Keratinocyte (primary cell): ENCODE data around the gene RASL12.

Experiments
- EZH2 ChIP-seq: IDR thresholded peaks from one replicate; pipeline ENCODE4 v1.6.1; 2012; ENCODE audit warnings: inconsistent platforms, mild to moderate bottlenecking, low read length, moderate library complexity
- TF ChIP-seq, protein P1 (sequence below), 3 experiments: IDR thresholded peaks in 1 of 3; conservative IDR thresholded peaks in 1 of 3; optimal IDR thresholded peaks in 1 of 3; 2 replicates in 2 of 3; 3 replicates in 1 of 3; pipeline versions ENCODE3 to v1.5.1; 2011; ENCODE audit warnings: low read length in 3 of 3, mild to moderate bottlenecking in 3 of 3, moderate library complexity in 2 of 3, control low read depth in 1 of 3, inconsistent platforms in 1 of 3; ENCODE audit not compliant: insufficient read depth in 2 of 3; ENCODE audit errors: extremely low read depth in 1 of 3

GRCh38 chr15:65006876-65007275 is 60.9 kb downstream of the RASL12 start:
- TF ChIP-seq, protein P1, sequence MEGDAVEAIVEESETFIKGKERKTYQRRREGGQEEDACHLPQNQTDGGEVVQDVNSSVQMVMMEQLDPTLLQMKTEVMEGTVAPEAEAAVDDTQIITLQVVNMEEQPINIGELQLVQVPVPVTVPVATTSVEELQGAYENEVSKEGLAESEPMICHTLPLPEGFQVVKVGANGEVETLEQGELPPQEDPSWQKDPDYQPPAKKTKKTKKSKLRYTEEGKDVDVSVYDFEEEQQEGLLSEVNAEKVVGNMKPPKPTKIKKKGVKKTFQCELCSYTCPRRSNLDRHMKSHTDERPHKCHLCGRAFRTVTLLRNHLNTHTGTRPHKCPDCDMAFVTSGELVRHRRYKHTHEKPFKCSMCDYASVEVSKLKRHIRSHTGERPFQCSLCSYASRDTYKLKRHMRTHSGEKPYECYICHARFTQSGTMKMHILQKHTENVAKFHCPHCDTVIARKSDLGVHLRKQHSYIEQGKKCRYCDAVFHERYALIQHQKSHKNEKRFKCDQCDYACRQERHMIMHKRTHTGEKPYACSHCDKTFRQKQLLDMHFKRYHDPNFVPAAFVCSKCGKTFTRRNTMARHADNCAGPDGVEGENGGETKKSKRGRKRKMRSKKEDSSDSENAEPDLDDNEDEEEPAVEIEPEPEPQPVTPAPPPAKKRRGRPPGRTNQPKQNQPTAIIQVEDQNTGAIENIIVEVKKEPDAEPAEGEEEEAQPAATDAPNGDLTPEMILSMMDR (optimal IDR thresholded peaks at IDR 0.05 in 1 of 3, IDR thresholded peaks at IDR 0.05 in 1 of 3, conservative IDR thresholded peaks at IDR 0.05 in 1 of 3; ENCODE audit: extremely low read depth in 1 of 3, insufficient read depth in 2 of 3, low read length in 3 of 3), result no peak
- no peak for TF ChIP-seq EZH2
